Endothelial cell of umbilical vein (primary cell): ENCODE measurements around the gene CGNL1.

Source experiments
- MAX ChIP-seq: IDR thresholded peaks from 2 replicates; pipeline ENCODE4 v1.6.1; 2011; ENCODE audit not compliant: insufficient read depth, insufficient read length
- POLR2A ChIP-seq: IDR thresholded peaks from 2 replicates; pipeline ENCODE4 v1.6.1; 2012; ENCODE audit warnings: low read depth, mild to moderate bottlenecking, control low read depth, low read length

DNA sequence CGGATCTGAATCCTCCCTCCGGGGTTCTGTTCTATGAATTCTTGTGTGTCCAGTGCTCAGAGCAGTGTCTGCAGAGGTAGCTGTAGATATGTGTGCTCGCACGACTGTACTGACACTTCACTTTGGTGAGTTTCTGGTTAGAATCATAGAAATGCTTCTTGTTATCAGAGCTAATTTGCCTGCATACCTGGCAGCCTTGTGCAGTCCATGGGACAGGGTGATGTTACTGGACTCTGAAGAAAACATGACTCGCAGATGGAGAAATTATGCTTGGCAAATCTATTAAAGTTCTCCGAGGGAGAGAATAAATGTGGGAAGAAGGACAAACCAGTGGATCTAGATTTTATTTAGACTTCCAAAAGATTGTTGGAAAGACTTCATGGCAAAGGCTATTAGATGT lies 12.2 kb downstream of the CGNL1 start:
- no peak for TF ChIP-seq POLR2A
- TF ChIP-seq MAX = no peak
